Nephron progenitor cell (in vitro differentiated cells): ENCODE results near the gene CLCNKB.

ENCODE experiments used
- DNase-seq: peaks from one replicate; pipeline ENCODE4 v3.0.0; 2021
- H3K27ac Mint-ChIP-seq: 2 replicates; pipeline ENCODE4 v1.8.0; 2021; ENCODE audit warnings: mild to moderate bottlenecking, moderate library complexity, mixed read lengths
- H3K27me3 Mint-ChIP-seq: 2 replicates; pipeline ENCODE4 v1.8.0; 2021; ENCODE audit warnings: mild to moderate bottlenecking, low read depth, mixed read lengths; ENCODE audit not compliant: poor library complexity
- H3K36me3 Mint-ChIP-seq: 2 replicates; pipeline ENCODE4 v1.8.0; 2021; ENCODE audit warnings: low read depth, mixed read lengths
- H3K4me1 Mint-ChIP-seq: 2 replicates; pipeline ENCODE4 v1.8.0; 2021; ENCODE audit warnings: mixed read lengths
- H3K4me3 Mint-ChIP-seq: 2 replicates; pipeline ENCODE4 v1.8.0; 2021; ENCODE audit warnings: mild to moderate bottlenecking, moderate library complexity, mixed read lengths
- H3K9me3 Mint-ChIP-seq: 2 replicates; pipeline ENCODE4 v1.8.0; 2021; ENCODE audit warnings: mild to moderate bottlenecking, moderate library complexity, mixed read lengths
- TF ChIP-seq, protein P1 (sequence below): fragments of 200-600 bp; sonication (generic); IDR thresholded peaks from 2 replicates; pipeline ENCODE4 v1.5.0; 2021; ENCODE audit warnings: antibody characterized with exemption

CLCNKB gene

DNA sequence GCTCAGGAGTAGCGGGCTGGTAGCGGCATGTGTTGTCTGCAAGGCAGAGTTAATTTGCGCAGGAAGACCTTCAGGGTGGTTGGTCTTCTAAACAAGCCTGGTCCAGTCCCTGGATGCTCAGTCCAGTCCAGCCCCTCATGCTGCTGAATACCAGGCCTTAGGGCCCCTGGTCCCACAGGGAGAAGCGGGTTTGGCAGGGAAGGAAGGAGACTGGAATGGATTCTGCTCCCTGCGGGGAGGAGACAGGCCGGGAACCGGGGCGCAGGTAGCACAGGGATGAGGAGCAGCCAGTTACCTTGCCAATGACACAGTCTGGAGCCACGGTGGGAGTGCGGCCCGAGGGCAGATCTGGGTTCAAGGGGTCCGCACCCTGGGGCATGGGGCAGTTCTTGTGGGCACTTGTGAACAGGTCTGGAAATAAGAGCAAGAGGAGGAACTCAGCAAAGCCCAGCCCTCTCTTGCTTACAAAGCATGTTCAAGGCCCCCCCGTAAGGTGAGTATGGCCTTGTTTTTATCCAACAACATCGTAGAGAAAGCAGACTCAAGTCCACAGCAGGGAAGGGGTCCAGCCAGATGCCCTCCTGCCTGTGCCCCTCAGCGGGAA lies 19.7 kb downstream of the CLCNKB start:
- Mint-ChIP-seq H3K27ac (no peak overlapping the region), H3K4me3 (no peak overlapping the region), H3K27me3 (peaks cover 19% of the 10 kb centered on the region), H3K9me3 (no peaks in the 10 kb centered on the region), H3K4me1 (peaks cover 38% of the 10 kb centered on the region), H3K36me3 (no peaks in the 10 kb centered on the region)
- TF ChIP-seq, protein P1, sequence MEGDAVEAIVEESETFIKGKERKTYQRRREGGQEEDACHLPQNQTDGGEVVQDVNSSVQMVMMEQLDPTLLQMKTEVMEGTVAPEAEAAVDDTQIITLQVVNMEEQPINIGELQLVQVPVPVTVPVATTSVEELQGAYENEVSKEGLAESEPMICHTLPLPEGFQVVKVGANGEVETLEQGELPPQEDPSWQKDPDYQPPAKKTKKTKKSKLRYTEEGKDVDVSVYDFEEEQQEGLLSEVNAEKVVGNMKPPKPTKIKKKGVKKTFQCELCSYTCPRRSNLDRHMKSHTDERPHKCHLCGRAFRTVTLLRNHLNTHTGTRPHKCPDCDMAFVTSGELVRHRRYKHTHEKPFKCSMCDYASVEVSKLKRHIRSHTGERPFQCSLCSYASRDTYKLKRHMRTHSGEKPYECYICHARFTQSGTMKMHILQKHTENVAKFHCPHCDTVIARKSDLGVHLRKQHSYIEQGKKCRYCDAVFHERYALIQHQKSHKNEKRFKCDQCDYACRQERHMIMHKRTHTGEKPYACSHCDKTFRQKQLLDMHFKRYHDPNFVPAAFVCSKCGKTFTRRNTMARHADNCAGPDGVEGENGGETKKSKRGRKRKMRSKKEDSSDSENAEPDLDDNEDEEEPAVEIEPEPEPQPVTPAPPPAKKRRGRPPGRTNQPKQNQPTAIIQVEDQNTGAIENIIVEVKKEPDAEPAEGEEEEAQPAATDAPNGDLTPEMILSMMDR: no peak
- DNase-seq: no peak

- Mint-ChIP-seq H3K27me3 (peaks cover 19% of the 10 kb centered on the region), H3K4me3 (no peak overlapping the region), H3K36me3 (no peaks in the 10 kb centered on the region), H3K27ac (no peak overlapping the region), H3K4me1 (peaks cover 44% of the 10 kb centered on the region), H3K9me3 (no peaks in the 10 kb centered on the region)
- TF ChIP-seq, protein P1: no peak
- no peak for DNase-seq
Measured at GRCh38 chr1:16063921-16064320, 20.3 kb downstream of the CLCNKB start.

GRCh38 chr1:16064536-16065268 lies 21.1 kb downstream of the CLCNKB start:
- peak overlapping the region; percentile 16 for H3K27ac Mint-ChIP-seq
- H3K27me3 Mint-ChIP-seq: peaks cover 19% of the 10 kb centered on the region
- no peak for DNase-seq
- TF ChIP-seq, protein P1: no peak
- H3K9me3 Mint-ChIP-seq: no peaks in the 10 kb centered on the region
- H3K4me3 Mint-ChIP-seq: no peak overlapping the region
- no peaks in the 10 kb centered on the region for H3K36me3 Mint-ChIP-seq
- peaks cover 44% of the 10 kb centered on the region for H3K4me1 Mint-ChIP-seq

DNA sequence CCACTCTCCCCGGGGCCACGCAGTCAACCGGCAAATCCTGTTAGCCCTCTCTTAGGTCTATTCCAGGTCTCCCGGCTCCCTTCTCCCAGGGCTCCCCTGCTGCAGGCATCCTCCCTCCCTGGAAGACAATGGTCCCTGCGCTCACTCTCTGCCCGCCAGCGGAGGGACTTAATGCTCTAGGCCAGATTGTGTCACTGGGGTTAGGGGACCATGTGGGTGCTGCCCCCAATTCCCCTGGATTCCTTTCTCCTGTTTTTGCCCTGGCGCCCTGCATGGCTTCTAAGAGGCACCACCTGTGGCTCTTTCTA lies 21.6 kb downstream of the CLCNKB start:
- Mint-ChIP-seq H3K9me3 (no peaks in the 10 kb centered on the region), H3K27ac (no peak overlapping the region), H3K4me1 (peaks cover 44% of the 10 kb centered on the region), H3K27me3 (peaks cover 24% of the 10 kb centered on the region), H3K4me3 (no peak overlapping the region), H3K36me3 (no peaks in the 10 kb centered on the region)
- no peak for DNase-seq
- TF ChIP-seq, protein P1: no peak

DNA sequence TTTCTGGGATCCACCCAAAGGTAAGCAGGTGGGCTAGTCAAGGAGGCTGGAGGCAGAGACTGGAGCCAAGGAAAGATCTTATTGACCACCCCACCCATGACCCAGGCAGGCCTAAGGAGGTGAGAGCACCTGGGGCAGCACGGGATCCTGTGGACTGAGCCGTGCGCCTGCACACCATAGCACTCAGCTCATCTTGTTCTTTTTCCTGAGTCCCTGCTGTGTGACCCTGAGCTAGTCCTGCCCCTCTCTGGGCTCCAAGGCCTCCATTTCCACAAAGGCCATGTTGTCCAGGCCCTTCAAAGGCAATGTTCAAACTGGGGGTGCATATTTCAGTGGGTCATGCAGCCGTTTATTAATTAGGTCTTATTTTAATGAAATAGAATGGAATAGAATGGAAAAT lies 22.7 kb downstream of the CLCNKB start:
- Mint-ChIP-seq H3K27me3 (peaks cover 16% of the 10 kb centered on the region), H3K4me1 (peaks cover 44% of the 10 kb centered on the region), H3K4me3 (no peak overlapping the region), H3K9me3 (no peaks in the 10 kb centered on the region), H3K27ac (no peak overlapping the region), H3K36me3 (no peaks in the 10 kb centered on the region)
- no peak for DNase-seq
- TF ChIP-seq, protein P1: no peak
